Fibroblast of lung (primary cell): ENCODE measurements around the gene CNPY2. TPM values are rescaled to one million over a fixed set of nuclear protein-coding genes. Genes with fewer than 3 reads are reported as not detected.
A peak's percentile ranks its signal among the peaks of the same experiment; 100 is the strongest.

ENCODE experiments used
- DNase-seq, 2 donors: peaks; one replicate each; pipeline versions ENCODE4 v3.0.0 to v3.0.0-alpha.2; 2010; ENCODE audit warnings: low read depth in 2 of 2
- H2AFZ ChIP-seq: 2 replicates; pipeline ENCODE4 v1.5.1; 2012; ENCODE audit warnings: low read length, control low read depth, inconsistent platforms
- H3K27ac ChIP-seq: 2 replicates; pipeline ENCODE4 v1.5.1; 2011; ENCODE audit warnings: low read length, control low read depth; ENCODE audit not compliant: insufficient read depth
- H3K27me3 ChIP-seq: 2 replicates; pipeline ENCODE4 v1.5.1; 2011; ENCODE audit warnings: mild to moderate bottlenecking, low read length; ENCODE audit not compliant: control insufficient read depth, insufficient read depth
- H3K36me3 ChIP-seq: 2 replicates; pipeline ENCODE4 v1.5.1; 2011; ENCODE audit warnings: low read length; ENCODE audit not compliant: control insufficient read depth, insufficient read depth
- H3K4me1 ChIP-seq: 2 replicates; pipeline ENCODE4 v1.5.1; 2011; ENCODE audit warnings: low read length; ENCODE audit not compliant: control insufficient read depth, insufficient read depth; ENCODE audit errors: extremely low read depth
- H3K4me2 ChIP-seq: 2 replicates; pipeline ENCODE4 v1.5.1; 2011; ENCODE audit warnings: low read length, control low read depth; ENCODE audit not compliant: insufficient read depth; ENCODE audit errors: extremely low read depth
- H3K4me3 ChIP-seq, 4 experiments: fragments of 200-600 bp in 1 of 4; sonication (generic) in 1 of 4; replicated peaks in 1 of 4; 2 replicates each; pipeline ENCODE4 v1.5.1; 2011 to 2016; ENCODE audit warnings: low read length in 4 of 4, low read depth in 3 of 4, mild to moderate bottlenecking in 3 of 4, control low read depth in 2 of 4, inconsistent platforms in 1 of 4, mixed read lengths in 1 of 4; ENCODE audit not compliant: insufficient read depth in 1 of 4; ENCODE audit errors: control extremely low read depth in 1 of 4
- H3K79me2 ChIP-seq: 2 replicates; pipeline ENCODE4 v1.5.1; 2012; ENCODE audit warnings: mild to moderate bottlenecking, low read length, inconsistent platforms; ENCODE audit not compliant: control insufficient read depth, insufficient read depth
- H3K9ac ChIP-seq: 2 replicates; pipeline ENCODE4 v1.5.1; 2011; ENCODE audit warnings: mild to moderate bottlenecking, low read length, control low read depth; ENCODE audit not compliant: insufficient read depth
- H3K9me3 ChIP-seq: 2 replicates; pipeline ENCODE4 v1.5.1; 2012; ENCODE audit warnings: low read depth, low read length; ENCODE audit not compliant: control insufficient read depth, insufficient read depth
- H4K20me1 ChIP-seq: 2 replicates; pipeline ENCODE4 v1.5.1; 2011; ENCODE audit warnings: low read length; ENCODE audit not compliant: control insufficient read depth, insufficient read depth; ENCODE audit errors: extremely low read depth
- EZH2 ChIP-seq: IDR thresholded peaks from 2 replicates; pipeline ENCODE4 v1.5.1; 2012; ENCODE audit warnings: low read length, control low read depth, mild to moderate bottlenecking; ENCODE audit errors: missing control alignments
- polyA plus RNA-seq, 2 donors: library from polyadenylated mRNA; depleted of rRNA in 1 of 2; stranded (reverse) in 1 of 2; unstranded in 1 of 2; fragments of >200 nt; gene quantifications; 2 replicates each; pipeline ENCODE4 v1.2.1, GENCODE V29; 2011 to 2012; ENCODE audit warnings: missing spikeins in 1 of 2
- total RNA-seq: library from RNA; depleted of rRNA; stranded (reverse); fragments of >200 nt; gene quantifications from 2 replicates; pipeline ENCODE4 v1.2.1, GENCODE V29; 2014
- TF ChIP-seq, protein P1 (sequence below), 2 donors: IDR thresholded peaks in 1 of 2; conservative IDR thresholded peaks in 1 of 2; 1 replicate in 1 of 2; 2 replicates in 1 of 2; pipeline ENCODE4 v1.5.1; 2011 to 2012; ENCODE audit warnings: low read length in 2 of 2, control low read depth in 1 of 2, inconsistent platforms in 1 of 2, low read depth in 1 of 2, mild to moderate bottlenecking in 1 of 2

The CNPY2 gene
- total and polyA plus RNA-seq, 2 donors (not counting 1 experiment from before 2014, with no cell fraction given), result 48.2 to 124 TPM

DNA sequence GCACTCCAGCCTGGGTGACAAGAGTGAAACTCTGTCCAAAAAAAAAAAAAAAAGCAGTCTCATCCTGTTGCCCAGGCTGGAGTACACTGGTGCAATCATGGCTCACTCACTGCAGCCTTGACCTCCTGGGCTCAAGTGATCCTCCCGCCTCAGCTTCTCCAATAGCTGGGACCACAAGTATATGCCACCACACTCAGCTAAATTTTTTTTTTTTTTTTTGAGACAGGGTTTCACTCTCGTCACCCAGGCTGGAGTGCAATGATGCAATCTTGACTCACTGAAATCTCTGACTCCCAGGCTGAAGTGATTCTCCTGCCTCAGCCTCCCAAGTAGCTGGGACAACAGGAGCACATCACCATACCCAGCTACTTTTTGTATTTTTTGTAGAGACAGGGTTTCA lies 5.2 kb upstream of the CNPY2 start:
- H3K79me2 ChIP-seq, result no peaks in the 10 kb centered on the region
- DNase-seq, result peak in 1 of 2 donors; percentile 20
- peaks cover 3% of the 10 kb centered on the region for H3K4me1 ChIP-seq
- no peak overlapping the region for H3K9ac ChIP-seq
- peaks cover 3% of the 10 kb centered on the region for H3K36me3 ChIP-seq
- H3K27ac ChIP-seq, result no peak overlapping the region
- no peak overlapping the region for H3K4me2 ChIP-seq
- H4K20me1 ChIP-seq, result no peaks in the 10 kb centered on the region
- TF ChIP-seq, protein P1, sequence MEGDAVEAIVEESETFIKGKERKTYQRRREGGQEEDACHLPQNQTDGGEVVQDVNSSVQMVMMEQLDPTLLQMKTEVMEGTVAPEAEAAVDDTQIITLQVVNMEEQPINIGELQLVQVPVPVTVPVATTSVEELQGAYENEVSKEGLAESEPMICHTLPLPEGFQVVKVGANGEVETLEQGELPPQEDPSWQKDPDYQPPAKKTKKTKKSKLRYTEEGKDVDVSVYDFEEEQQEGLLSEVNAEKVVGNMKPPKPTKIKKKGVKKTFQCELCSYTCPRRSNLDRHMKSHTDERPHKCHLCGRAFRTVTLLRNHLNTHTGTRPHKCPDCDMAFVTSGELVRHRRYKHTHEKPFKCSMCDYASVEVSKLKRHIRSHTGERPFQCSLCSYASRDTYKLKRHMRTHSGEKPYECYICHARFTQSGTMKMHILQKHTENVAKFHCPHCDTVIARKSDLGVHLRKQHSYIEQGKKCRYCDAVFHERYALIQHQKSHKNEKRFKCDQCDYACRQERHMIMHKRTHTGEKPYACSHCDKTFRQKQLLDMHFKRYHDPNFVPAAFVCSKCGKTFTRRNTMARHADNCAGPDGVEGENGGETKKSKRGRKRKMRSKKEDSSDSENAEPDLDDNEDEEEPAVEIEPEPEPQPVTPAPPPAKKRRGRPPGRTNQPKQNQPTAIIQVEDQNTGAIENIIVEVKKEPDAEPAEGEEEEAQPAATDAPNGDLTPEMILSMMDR (conservative IDR thresholded peaks at IDR 0.05 in 1 of 2, IDR thresholded peaks at IDR 0.05 in 1 of 2; ENCODE audit: low read depth in 1 of 2, low read length in 2 of 2), result no peak
- TF ChIP-seq EZH2, result no peak
- no peak overlapping the region for H3K4me3 ChIP-seq
- no peak overlapping the region for H2AFZ ChIP-seq
- H3K27me3 ChIP-seq, result no peaks in the 10 kb centered on the region
- H3K9me3 ChIP-seq, result no peaks in the 10 kb centered on the region

DNA sequence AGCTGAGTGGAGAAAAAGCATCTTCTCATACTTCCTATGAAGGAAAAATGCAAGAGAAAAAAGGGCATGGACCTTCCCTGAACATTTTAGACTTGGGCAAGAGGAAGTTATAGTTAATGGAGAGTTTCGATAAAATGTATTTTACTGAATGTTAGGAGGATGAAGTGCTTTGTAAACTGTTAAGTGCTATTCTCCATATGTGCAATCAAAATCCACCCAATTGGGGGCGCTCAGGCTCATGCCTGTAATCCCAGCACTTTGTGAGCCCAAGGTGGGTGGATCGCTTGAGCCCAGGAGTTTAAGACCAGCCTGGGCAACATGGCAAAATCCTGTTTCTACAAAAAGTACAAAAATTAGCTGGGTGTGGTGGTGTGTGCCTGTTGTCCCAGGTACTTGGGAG lies 1.9 kb upstream of the CNPY2 start:
- Histone ChIP-seq H3K4me3 (no peak overlapping the region), H3K4me2 (no peak overlapping the region), H4K20me1 (no peaks in the 10 kb centered on the region), H3K27ac (no peak overlapping the region), H3K79me2 (peaks cover 17% of the 10 kb centered on the region), H3K36me3 (peaks cover 5% of the 10 kb centered on the region), H3K9ac (no peak overlapping the region), H3K9me3 (no peaks in the 10 kb centered on the region), H3K27me3 (no peaks in the 10 kb centered on the region), H3K4me1 (peaks cover 6% of the 10 kb centered on the region), H2AFZ (no peak overlapping the region)
- DNase-seq, result no peak
- no peak for TF ChIP-seq EZH2
- TF ChIP-seq, protein P1 (conservative IDR thresholded peaks at IDR 0.05 in 1 of 2, IDR thresholded peaks at IDR 0.05 in 1 of 2; ENCODE audit: low read depth in 1 of 2, low read length in 2 of 2), result no peak

DNA sequence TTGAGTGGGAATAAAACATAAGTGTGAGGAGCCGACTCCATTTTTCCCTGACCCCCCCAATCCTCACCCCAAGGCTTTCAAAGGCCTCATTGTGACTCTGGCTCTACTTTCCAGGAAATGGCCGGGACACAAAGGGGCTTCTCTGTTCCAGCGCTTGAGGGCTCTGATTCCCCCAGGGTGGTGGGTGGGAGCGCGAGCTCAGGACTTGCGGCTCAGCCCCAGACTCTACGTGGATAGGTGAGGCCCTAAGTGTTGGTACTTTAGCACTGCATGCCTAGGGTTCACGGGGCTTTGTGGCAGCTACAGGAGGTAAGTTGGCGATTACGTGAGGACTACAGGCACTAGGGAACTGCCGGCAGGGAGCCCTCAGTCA lies 553 bp downstream of the CNPY2 start:
- no peaks in the 10 kb centered on the region for H3K9me3 ChIP-seq
- H3K9ac ChIP-seq, result peak overlapping the region; percentile 93
- H3K4me3 ChIP-seq, result peak overlapping the region; percentile 89 to 98 (median 96)
- H3K79me2 ChIP-seq, result peaks cover 17% of the 10 kb centered on the region
- TF ChIP-seq, protein P1 (conservative IDR thresholded peaks at IDR 0.05 in 1 of 2, IDR thresholded peaks at IDR 0.05 in 1 of 2; ENCODE audit: low read depth in 1 of 2, low read length in 2 of 2), result no peak
- TF ChIP-seq EZH2, result no peak
- H3K4me2 ChIP-seq, result peak overlapping the region; percentile 97
- H3K27me3 ChIP-seq, result no peaks in the 10 kb centered on the region
- H3K27ac ChIP-seq, result peak overlapping the region; percentile 71
- H3K4me1 ChIP-seq, result peaks cover 4% of the 10 kb centered on the region
- H2AFZ ChIP-seq, result peak overlapping the region; percentile 60
- H3K36me3 ChIP-seq, result peaks cover 4% of the 10 kb centered on the region
- H4K20me1 ChIP-seq, result no peaks in the 10 kb centered on the region
- peak in 1 of 2 donors; percentile 14 for DNase-seq
